ENCODE data around the gene PARD3.

PARD3 gene

GRCh38 chr10:34821587-34822585 lies 6.8 kb upstream of the PARD3 start:
- no peak for DNase-seq

GRCh38 chr10:34817586-34817985 lies 2.5 kb upstream of the PARD3 start:
- DNase-seq: no peak

GRCh38 chr10:34817054-34817453 lies 2.0 kb upstream of the PARD3 start:
- DNase-seq: no peak

GRCh38 chr10:34816501-34817002 lies 1.5 kb upstream of the PARD3 start:
- DNase-seq: no peak

- no peak for DNase-seq
These were observed 995 bp upstream of the PARD3 start for GRCh38 chr10:34816085-34816496.

- DNase-seq: no peak
These were observed 247 bp downstream of the PARD3 start for GRCh38 chr10:34814913-34815184.

- DNase-seq: no peak
These were observed 728 bp downstream of the PARD3 start for GRCh38 chr10:34814223-34814912.

GRCh38 chr10:34813626-34814222 lies 1.4 kb downstream of the PARD3 start:
- no peak for DNase-seq

- no peak for DNase-seq
These were observed 2.3 kb downstream of the PARD3 start for GRCh38 chr10:34812771-34813170.

- DNase-seq: no peak
These were observed 3.1 kb downstream of the PARD3 start for GRCh38 chr10:34811968-34812514.

GRCh38 chr10:34811126-34811967 lies 3.7 kb downstream of the PARD3 start:
- no peak for DNase-seq

- no peak for DNase-seq
These were observed 5.3 kb downstream of the PARD3 start for GRCh38 chr10:34809796-34810195.

- DNase-seq: peak; percentile 70
These were observed 6.0 kb downstream of the PARD3 start for GRCh38 chr10:34808801-34809745.

GRCh38 chr10:34808336-34808735 lies 6.8 kb downstream of the PARD3 start:
- no peak for DNase-seq

GRCh38 chr10:34804306-34804705 lies 10.8 kb downstream of the PARD3 start:
- DNase-seq: no peak

- DNase-seq: no peak
These were observed 12.4 kb downstream of the PARD3 start for GRCh38 chr10:34802692-34803091.

- DNase-seq: no peak
These were observed 13.9 kb downstream of the PARD3 start for GRCh38 chr10:34801097-34801733.

- no peak for DNase-seq
These were observed 14.5 kb downstream of the PARD3 start for GRCh38 chr10:34800624-34801023.

GRCh38 chr10:34798654-34799053 lies 16.4 kb downstream of the PARD3 start:
- no peak for DNase-seq

GRCh38 chr10:34797155-34797554 lies 17.9 kb downstream of the PARD3 start:
- DNase-seq: no peak

GRCh38 chr10:34796133-34796532 lies 19.0 kb downstream of the PARD3 start:
- DNase-seq: no peak
